NT2/D1 (cell line): ENCODE results near the gene KSR1.
A peak's percentile ranks its signal among the peaks of the same experiment; 100 is the strongest.

Experiments used
- DNase-seq: peaks from one replicate; pipeline ENCODE4 v3.0.0-alpha.2; 2011; ENCODE audit warnings: low read depth, low spot score
- H3K27me3 ChIP-seq: 2 replicates; pipeline ENCODE4 v1.6.0; 2011; ENCODE audit warnings: mild to moderate bottlenecking; ENCODE audit not compliant: insufficient read length, insufficient read depth
- H3K36me3 ChIP-seq: 2 replicates; pipeline ENCODE4 v1.6.1; 2011; ENCODE audit warnings: mild to moderate bottlenecking, low read length, mixed read lengths; ENCODE audit not compliant: insufficient read depth, insufficient read length
- H3K4me1 ChIP-seq: 2 replicates; pipeline ENCODE4 v1.5.1; 2011; ENCODE audit not compliant: insufficient read depth, insufficient read length
- H3K4me3 ChIP-seq: 2 replicates; pipeline ENCODE4 v1.5.1; 2011; ENCODE audit warnings: low read depth; ENCODE audit not compliant: insufficient read length
- H3K9ac ChIP-seq: 2 replicates; pipeline ENCODE4 v1.6.0; 2011; ENCODE audit warnings: low read depth; ENCODE audit not compliant: insufficient read length
- H3K9me3 ChIP-seq: 2 replicates; pipeline ENCODE4 v1.5.1; 2011; ENCODE audit warnings: mild to moderate bottlenecking, low read length; ENCODE audit not compliant: insufficient read depth
- SUZ12 ChIP-seq: IDR thresholded peaks from 2 replicates; pipeline ENCODE4 v1.6.1; 2011; ENCODE audit not compliant: insufficient read length, insufficient read depth; ENCODE audit errors: extremely low read depth
- YY1 ChIP-seq: IDR thresholded peaks from 2 replicates; pipeline ENCODE4 v1.6.1; 2011; ENCODE audit not compliant: insufficient read length, insufficient read depth
- ZNF274 ChIP-seq: IDR thresholded peaks from 2 replicates; pipeline ENCODE4 v1.6.1; 2011; ENCODE audit warnings: mild to moderate bottlenecking, low read depth, low read length

KSR1 gene

DNA sequence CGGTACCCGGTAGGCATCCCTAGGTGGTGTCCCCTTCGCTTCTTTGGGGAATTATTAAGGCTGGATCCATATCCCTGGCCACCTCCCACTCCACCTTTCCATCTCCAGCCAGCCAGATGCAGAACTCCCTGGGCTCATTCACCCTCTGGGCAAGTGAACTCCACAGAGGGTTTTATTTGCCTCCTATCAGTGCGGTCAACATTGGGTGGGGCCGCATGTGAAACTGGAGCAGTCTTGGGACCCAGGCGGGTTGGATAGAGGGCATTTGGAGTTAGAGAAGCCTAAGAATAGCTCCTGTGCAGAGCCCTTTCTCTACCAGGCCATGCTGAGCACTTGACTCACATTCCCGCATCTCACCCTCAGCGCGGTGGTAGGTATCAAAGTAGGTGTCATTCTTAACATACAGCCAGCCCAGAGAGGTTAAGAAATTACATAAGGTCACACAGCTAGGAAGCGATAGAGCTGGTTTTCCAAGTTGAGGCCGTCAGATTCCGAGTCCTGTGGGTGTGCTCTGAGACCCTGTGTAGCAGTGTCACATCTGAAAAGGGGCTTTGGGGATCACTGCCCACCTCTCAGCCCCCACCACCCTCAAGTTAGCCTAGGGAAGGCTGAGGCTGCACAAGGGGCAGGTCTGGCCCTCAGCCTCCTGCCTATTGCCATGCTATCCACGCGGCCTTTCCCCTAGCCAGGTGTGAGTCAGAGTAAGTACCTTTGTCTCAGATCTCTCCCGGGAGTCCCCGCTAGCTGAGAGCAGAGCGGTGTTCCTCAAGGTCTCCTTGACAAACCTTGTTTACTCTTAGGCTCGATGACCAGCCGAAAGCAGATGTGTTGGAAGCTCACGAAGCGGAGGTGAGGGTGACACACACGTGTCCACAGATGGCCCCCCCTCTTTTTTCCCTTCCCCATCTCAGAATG, 147.9 kb downstream of the KSR1 start:
- H3K9me3 ChIP-seq = no peaks in the 10 kb centered on the region; the same call in 1 of the 2 replicates
- no peaks in the 10 kb centered on the region for H3K27me3 ChIP-seq
- peaks cover 7% of the 10 kb centered on the region for H3K4me1 ChIP-seq
- H3K9ac ChIP-seq = no peak overlapping the region
- peaks cover 69% of the 10 kb centered on the region for H3K36me3 ChIP-seq
- no peak for DNase-seq
- TF ChIP-seq YY1 (no peak), SUZ12 (no peak)
- H3K4me3 ChIP-seq = no peak overlapping the region

DNA sequence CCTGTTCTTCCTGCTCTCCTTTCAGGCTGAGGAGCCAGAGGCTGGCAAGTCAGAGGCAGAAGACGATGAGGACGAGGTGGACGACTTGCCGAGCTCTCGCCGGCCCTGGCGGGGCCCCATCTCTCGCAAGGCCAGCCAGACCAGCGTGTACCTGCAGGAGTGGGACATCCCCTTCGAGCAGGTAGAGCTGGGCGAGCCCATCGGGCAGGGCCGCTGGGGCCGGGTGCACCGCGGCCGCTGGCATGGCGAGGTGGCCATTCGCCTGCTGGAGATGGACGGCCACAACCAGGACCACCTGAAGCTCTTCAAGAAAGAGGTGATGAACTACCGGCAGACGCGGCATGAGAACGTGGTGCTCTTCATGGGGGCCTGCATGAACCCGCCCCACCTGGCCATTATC, 149.2 kb downstream of the KSR1 start:
- no peaks in the 10 kb centered on the region; the same call in 1 of the 2 replicates for H3K9me3 ChIP-seq
- no peaks in the 10 kb centered on the region for H3K27me3 ChIP-seq
- H3K4me1 ChIP-seq = peaks cover 9% of the 10 kb centered on the region
- H3K4me3 ChIP-seq = no peak overlapping the region
- no peak for DNase-seq
- peaks cover 81% of the 10 kb centered on the region for H3K36me3 ChIP-seq
- no peak overlapping the region for H3K9ac ChIP-seq
- no peak for TF ChIP-seq YY1
- TF ChIP-seq SUZ12 = no peak
- TF ChIP-seq ZNF274 = no peak

DNA sequence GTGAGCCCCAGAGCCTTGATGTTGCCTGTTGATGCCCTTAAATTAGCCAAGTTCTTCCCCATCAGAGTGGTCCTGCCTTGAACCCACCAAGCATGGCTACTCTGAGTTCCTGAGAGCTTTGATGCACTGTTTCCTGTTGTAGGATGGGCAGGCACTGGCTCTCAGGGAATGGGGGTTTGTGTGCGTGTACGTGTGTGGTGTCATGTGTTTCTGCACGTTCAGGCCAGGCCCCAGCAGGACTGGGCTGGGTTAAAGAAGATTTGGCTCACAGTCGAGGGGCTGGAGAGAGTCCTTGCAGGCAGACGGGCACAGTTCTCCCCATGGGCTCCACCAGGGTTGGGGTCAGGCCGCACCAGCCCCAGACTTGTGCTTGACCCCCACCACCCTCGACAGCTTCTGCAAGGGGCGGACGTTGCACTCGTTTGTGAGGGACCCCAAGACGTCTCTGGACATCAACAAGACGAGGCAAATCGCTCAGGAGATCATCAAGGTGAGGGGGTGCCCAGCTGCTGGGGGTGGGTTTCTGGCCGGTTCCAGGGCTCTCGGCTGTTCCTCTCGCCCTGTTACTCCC, 151.4 kb downstream of the KSR1 start:
- no peak for DNase-seq
- Histone ChIP-seq H3K4me1 (peaks cover 9% of the 10 kb centered on the region), H3K9ac (no peak overlapping the region), H3K9me3 (no peaks in the 10 kb centered on the region), H3K36me3 (peaks cover 88% of the 10 kb centered on the region), H3K27me3 (no peaks in the 10 kb centered on the region), H3K4me3 (no peak overlapping the region)
- no peak for TF ChIP-seq SUZ12
- no peak for TF ChIP-seq YY1
- no peak for TF ChIP-seq ZNF274

DNA sequence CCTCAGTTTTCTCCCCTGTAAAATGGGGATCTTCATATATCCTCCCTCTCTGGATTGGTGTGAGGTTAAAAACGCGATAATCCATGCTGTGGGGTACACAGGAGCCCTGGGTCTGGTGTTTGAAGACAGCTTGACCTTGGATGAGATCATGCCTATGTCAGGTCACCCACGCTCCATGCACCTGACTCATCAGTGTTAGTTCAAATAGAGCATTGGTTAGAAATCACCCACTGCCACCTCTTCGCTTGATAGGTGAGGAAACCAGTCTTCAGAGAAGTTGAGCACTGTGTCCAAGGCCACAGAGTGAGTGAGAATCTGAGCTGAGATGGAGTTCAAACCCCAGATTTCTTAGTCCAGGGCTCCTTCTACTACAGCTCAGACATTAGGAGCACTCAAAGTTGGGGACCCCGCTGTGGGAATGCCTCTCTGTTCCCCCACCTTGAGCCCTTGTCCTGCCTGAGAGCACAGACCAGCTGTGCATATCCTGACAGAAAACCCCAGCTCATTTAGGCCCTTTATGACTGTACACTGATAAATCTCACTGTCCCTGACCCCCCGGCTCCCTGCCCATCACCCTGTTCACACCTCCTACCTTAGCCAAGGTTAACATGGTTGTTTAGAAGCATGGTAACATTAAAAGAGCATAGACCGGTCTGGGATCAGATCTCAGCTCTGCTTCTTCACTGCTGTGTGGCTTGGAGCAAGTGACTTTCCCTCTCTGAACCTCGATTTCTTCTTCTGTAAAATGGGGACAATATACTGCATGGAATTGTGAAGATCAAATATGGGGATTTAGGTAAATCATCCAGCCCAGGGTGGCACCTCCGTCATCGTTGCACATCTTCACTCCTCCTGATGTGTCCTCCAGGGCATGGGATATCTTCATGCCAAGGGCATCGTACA, 152.3 kb downstream of the KSR1 start:
- DNase-seq = no peak
- peaks cover 96% of the 10 kb centered on the region for H3K36me3 ChIP-seq
- H3K9me3 ChIP-seq = no peaks in the 10 kb centered on the region
- peaks cover 2% of the 10 kb centered on the region for H3K4me1 ChIP-seq
- H3K9ac ChIP-seq = no peak overlapping the region
- H3K27me3 ChIP-seq = no peaks in the 10 kb centered on the region
- no peak for TF ChIP-seq SUZ12
- TF ChIP-seq ZNF274 = no peak
- no peak for TF ChIP-seq YY1
- H3K4me3 ChIP-seq = no peak overlapping the region

DNA sequence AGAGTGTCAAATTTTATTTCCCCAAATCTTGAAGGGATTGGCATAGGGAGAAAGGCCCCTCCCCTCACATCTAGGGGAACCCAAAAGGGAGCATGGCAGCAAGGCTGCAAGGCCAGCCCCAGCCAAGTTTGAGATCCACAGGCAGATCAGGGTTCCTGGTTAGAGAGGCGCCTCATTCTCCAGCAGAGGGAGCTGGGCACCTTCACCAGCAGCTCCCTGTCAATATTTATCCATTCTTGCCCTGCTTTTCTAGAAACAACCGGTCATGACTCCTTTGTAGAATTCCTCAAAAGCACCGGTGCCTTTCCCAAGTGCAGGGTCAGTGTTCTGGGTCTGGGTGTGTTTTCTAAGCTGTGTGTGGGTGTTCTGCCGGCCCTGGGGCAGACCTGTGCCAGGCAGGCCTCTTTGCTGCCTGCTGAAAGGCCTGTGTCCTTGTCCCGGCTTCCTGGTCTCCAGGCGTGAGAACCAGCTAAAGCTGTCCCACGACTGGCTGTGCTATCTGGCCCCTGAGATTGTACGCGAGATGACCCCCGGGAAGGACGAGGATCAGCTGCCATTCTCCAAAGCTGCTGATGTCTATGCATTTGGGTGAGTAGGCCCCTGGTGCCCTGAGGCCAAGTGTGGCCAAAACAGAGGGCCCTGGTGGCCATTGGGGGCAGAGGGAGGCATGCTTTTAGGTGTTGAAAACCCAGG, 153.5 kb downstream of the KSR1 start:
- peaks cover 94% of the 10 kb centered on the region for H3K36me3 ChIP-seq
- peak; percentile 3 for DNase-seq
- TF ChIP-seq SUZ12 = no peak
- no peak for TF ChIP-seq ZNF274
- no peak for TF ChIP-seq YY1

DNA sequence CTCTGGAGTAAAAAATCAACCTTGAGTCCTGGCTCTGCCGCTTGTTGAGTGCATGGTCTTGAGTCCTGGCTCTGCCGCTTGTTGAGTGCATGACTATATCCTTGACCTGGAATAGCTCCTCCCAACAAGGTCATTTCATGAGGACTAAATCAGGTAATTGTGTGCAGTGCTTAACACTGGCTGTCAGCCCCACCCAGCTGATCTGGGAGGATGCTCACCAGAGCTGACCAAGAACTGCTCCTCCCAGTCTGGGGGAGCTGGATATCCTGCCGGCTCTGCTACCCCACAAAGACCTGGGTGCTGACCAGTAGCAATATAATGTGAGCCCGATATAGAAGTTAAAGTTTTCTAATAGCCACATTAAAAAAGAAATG, 154.0 kb downstream of the KSR1 start:
- no peak for DNase-seq
- Histone ChIP-seq H3K4me1 (peaks cover 2% of the 10 kb centered on the region), H3K9ac (no peak overlapping the region), H3K27me3 (no peaks in the 10 kb centered on the region), H3K9me3 (no peaks in the 10 kb centered on the region), H3K36me3 (peaks cover 94% of the 10 kb centered on the region), H3K4me3 (no peak overlapping the region)
- no peak for TF ChIP-seq YY1
- no peak for TF ChIP-seq SUZ12

More for the DNA sequence above, 153.5 kb downstream of the KSR1 start:
- Histone ChIP-seq H3K27me3 (no peaks in the 10 kb centered on the region), H3K4me1 (peaks cover 2% of the 10 kb centered on the region), H3K9ac (no peak overlapping the region), H3K9me3 (no peaks in the 10 kb centered on the region), H3K4me3 (no peak overlapping the region)
